ENCODE measurements around the gene AARS2.
"Not testable (repeated sequence)": the region's sequence is repeated elsewhere in the genome, so short reads cannot be mapped to it uniquely, and the experiment has no call there.

Gene AARS2

GRCh38 chr6:44329858-44330257, 16.7 kb upstream of the AARS2 start:
- no peak for DNase-seq

GRCh38 chr6:44328203-44328602, 15.1 kb upstream of the AARS2 start:
- not testable (repeated sequence) for DNase-seq

- no peak for DNase-seq
Measured at GRCh38 chr6:44327760-44328159, 14.6 kb upstream of the AARS2 start.

- no peak for DNase-seq
Measured at GRCh38 chr6:44327096-44327495, 13.9 kb upstream of the AARS2 start.

- DNase-seq = no peak
Measured at GRCh38 chr6:44321210-44321609, 8.1 kb upstream of the AARS2 start.

- DNase-seq = not testable (repeated sequence)
Measured at GRCh38 chr6:44317136-44317631, 4.0 kb upstream of the AARS2 start.

- DNase-seq = no peak
Measured at GRCh38 chr6:44316481-44316880, 3.3 kb upstream of the AARS2 start.

GRCh38 chr6:44315951-44316350, 2.8 kb upstream of the AARS2 start:
- DNase-seq = no peak

- DNase-seq = no peak
Measured at GRCh38 chr6:44315516-44315915, 2.4 kb upstream of the AARS2 start.

- DNase-seq = not testable (repeated sequence)
Measured at GRCh38 chr6:44314657-44315056, 1.5 kb upstream of the AARS2 start.

GRCh38 chr6:44311767-44312166, 1.4 kb downstream of the AARS2 start:
- no peak for DNase-seq

GRCh38 chr6:44311304-44311703, 1.8 kb downstream of the AARS2 start:
- DNase-seq = no peak

GRCh38 chr6:44310241-44310640, 2.9 kb downstream of the AARS2 start:
- DNase-seq = no peak

- DNase-seq = no peak
Measured at GRCh38 chr6:44309631-44310030, 3.5 kb downstream of the AARS2 start.

GRCh38 chr6:44309092-44309491, 4.1 kb downstream of the AARS2 start:
- DNase-seq = no peak

- DNase-seq = no peak
Measured at GRCh38 chr6:44307217-44307616, 5.9 kb downstream of the AARS2 start.

- DNase-seq = no peak
Measured at GRCh38 chr6:44306710-44307109, 6.4 kb downstream of the AARS2 start.

GRCh38 chr6:44305200-44305725, 7.9 kb downstream of the AARS2 start:
- DNase-seq = no peak

GRCh38 chr6:44304282-44305199, 8.6 kb downstream of the AARS2 start:
- no peak for DNase-seq

- no peak for DNase-seq
Measured at GRCh38 chr6:44303842-44304241, 9.3 kb downstream of the AARS2 start.

GRCh38 chr6:44302856-44303255, 10.3 kb downstream of the AARS2 start:
- no peak for DNase-seq

GRCh38 chr6:44301782-44302564, 11.2 kb downstream of the AARS2 start:
- DNase-seq = no peak

GRCh38 chr6:44301106-44301505, 12.0 kb downstream of the AARS2 start:
- DNase-seq = no peak
